Upper lobe of left lung (tissue), 4 donors: ENCODE results near the gene DDX50.
"Not testable (repeated sequence)": the region's sequence is repeated elsewhere in the genome, so short reads cannot be mapped to it uniquely, and the experiment has no call there.

ENCODE experiments used
- CTCF ChIP-seq, 6 experiments: fragments of 450-650 bp in 4 of 6; fragments of 200-600 bp in 2 of 6; sonication (generic) in 2 of 6; IDR thresholded peaks; one replicate each; pipeline ENCODE4 v1.5.1; 2016 to 2019; ENCODE audit warnings: antibody characterized with exemption in 6 of 6
- EP300 ChIP-seq, 4 donors: sonication (generic); formaldehyde crosslinking; IDR thresholded peaks; one replicate each; pipeline ENCODE4 v1.5.1; 2017; ENCODE audit warnings: antibody characterized with exemption in 4 of 4, control low read depth in 2 of 4
- POLR2AphosphoS5 ChIP-seq, 2 donors: sonication (generic); formaldehyde crosslinking; IDR thresholded peaks; one replicate each; pipeline ENCODE4 v1.5.1; 2017; ENCODE audit warnings: antibody characterized with exemption in 2 of 2

DNA sequence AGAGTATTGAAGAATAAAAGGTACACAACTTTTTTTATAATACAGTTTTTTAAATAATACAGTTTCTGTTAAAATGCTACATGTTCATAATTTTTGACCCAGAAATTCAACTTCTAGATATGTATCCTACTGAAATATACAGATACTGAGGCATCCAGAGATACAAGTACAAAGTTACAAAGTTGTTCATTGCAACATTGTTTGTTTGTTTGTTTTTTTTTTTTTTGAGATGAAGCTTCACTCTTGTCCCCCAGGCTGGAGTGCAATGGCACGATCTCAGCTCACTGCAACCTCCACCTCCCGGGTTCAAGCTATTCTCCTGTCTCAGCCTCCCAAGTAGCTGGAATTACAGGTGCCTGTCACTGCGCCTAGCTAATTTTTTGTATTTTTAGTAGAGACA, 31.7 kb downstream of the DDX50 start:
- not testable (repeated sequence) for TF ChIP-seq CTCF, POLR2AphosphoS5, EP300 (IDR thresholded peaks at IDR 0.05)
